Body of pancreas (tissue), 4 donors: ENCODE results near the gene MAGOHB. TPM values are rescaled to one million over a fixed set of nuclear protein-coding genes. Genes with fewer than 3 reads are reported as not detected.

Experiments
- ATAC-seq: fragments of 150-250 bp; one replicate; pipeline ENCODE4 v1.9.1; 2016
- DNase-seq, 4 donors: peaks; one replicate each; pipeline ENCODE4 v3.0.0-alpha.2; 2019
- H3K27ac ChIP-seq, 4 donors: fragments of 200-600 bp; sonication (generic); 1 replicate in 3 of 4; 2 replicates in 1 of 4; pipeline versions ENCODE4 v1.5.1 to v1.6.1; 2016 to 2019; ENCODE audit warnings: mild to moderate bottlenecking in 1 of 4, mixed read lengths in 1 of 4, moderate library complexity in 1 of 4
- H3K27me3 ChIP-seq, 2 donors: fragments of 200-600 bp; sonication (generic); one replicate each; pipeline ENCODE4 v1.6.0; 2016; ENCODE audit warnings: mild to moderate bottlenecking in 1 of 2
- H3K36me3 ChIP-seq, 2 donors: fragments of 200-600 bp; sonication (generic); replicated peaks in 1 of 2; 2 replicates each; pipeline ENCODE4 v1.5.1; 2016; ENCODE audit warnings: low read depth in 2 of 2; ENCODE audit not compliant: insufficient read depth in 1 of 2
- H3K4me1 ChIP-seq: fragments of 200-600 bp; sonication (generic); one replicate; pipeline ENCODE4 v1.6.0; 2016
- H3K4me3 ChIP-seq, 2 donors: fragments of 200-600 bp; sonication (generic); 1 replicate in 1 of 2; 2 replicates in 1 of 2; pipeline ENCODE4 v1.5.1; 2016 to 2019
- H3K9me3 ChIP-seq, 3 donors: fragments of 200-600 bp; sonication (generic); 1 replicate in 2 of 3; 2 replicates in 1 of 3; pipeline ENCODE4 v1.5.1; 2016
- POLR2A ChIP-seq, 3 donors: fragments of 450-650 bp; IDR thresholded peaks; one replicate each; pipeline ENCODE4 v1.6.1; 2016; ENCODE audit warnings: antibody characterized with exemption in 3 of 3, mild to moderate bottlenecking in 2 of 3
- WGBS, 2 donors: methylation state at CpG; one replicate each; pipeline ENCODE4 v1.1.5; 2017; 5-methylcytosine and 5-hydroxymethylcytosine counted together
- intact Hi-C: fragments of 100-400 bp; cut with DNase I; formaldehyde crosslinking; loops from one replicate; pipeline ENCODE4 v1.15.1; 2023
- total RNA-seq, 2 donors: library from RNA; depleted of rRNA; stranded (reverse); fragments of >200 nt; gene quantifications; one replicate each; pipeline ENCODE4 v1.1.0, GENCODE V29; 2016
- TF ChIP-seq, protein P1 (sequence below), 7 experiments: fragments of 450-650 bp in 4 of 7; fragments of 200-600 bp in 3 of 7; sonication (generic) in 3 of 7; IDR thresholded peaks; one replicate each; pipeline ENCODE4 v1.5.1; 2016 to 2019; ENCODE audit warnings: antibody characterized with exemption in 7 of 7

Gene MAGOHB
- total RNA-seq, 2 donors from 2014 or later: 16.9 to 17.5 TPM

DNA sequence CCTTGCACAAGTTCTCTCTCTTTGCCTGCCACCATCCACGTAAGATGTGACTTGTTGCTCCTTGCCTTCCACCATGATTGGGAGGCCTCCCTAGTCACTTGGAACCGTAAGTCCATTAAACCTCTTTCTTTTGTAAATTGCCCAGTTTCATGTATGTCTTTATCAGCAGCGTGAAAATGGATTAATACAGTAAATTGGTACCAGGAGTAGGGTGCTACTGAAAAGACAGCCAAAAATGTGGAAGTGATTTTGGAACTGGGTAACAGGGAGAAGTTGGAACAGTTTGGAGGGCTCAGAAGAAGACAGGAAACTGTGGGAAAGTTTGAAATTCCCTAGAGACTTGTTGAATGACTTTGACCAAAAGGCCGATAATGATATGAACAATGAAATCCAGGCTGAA lies 32.5 kb upstream of the MAGOHB start:
- H3K9me3 ChIP-seq: no peaks in the 10 kb centered on the region
- no peaks in the 10 kb centered on the region for H3K4me1 ChIP-seq
- no peak overlapping the region for H3K4me3 ChIP-seq
- DNase-seq (no peak), ATAC-seq (no peak)
- intact Hi-C loops: no loop called here
- H3K36me3 ChIP-seq: no peaks in the 10 kb centered on the region
- no peaks in the 10 kb centered on the region for H3K27me3 ChIP-seq
- 36 to 46% methylated on average over 4 of the region's 4 CpGs for WGBS, 2 donors
- H3K27ac ChIP-seq: no peak overlapping the region
- TF ChIP-seq, protein P1, sequence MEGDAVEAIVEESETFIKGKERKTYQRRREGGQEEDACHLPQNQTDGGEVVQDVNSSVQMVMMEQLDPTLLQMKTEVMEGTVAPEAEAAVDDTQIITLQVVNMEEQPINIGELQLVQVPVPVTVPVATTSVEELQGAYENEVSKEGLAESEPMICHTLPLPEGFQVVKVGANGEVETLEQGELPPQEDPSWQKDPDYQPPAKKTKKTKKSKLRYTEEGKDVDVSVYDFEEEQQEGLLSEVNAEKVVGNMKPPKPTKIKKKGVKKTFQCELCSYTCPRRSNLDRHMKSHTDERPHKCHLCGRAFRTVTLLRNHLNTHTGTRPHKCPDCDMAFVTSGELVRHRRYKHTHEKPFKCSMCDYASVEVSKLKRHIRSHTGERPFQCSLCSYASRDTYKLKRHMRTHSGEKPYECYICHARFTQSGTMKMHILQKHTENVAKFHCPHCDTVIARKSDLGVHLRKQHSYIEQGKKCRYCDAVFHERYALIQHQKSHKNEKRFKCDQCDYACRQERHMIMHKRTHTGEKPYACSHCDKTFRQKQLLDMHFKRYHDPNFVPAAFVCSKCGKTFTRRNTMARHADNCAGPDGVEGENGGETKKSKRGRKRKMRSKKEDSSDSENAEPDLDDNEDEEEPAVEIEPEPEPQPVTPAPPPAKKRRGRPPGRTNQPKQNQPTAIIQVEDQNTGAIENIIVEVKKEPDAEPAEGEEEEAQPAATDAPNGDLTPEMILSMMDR (IDR thresholded peaks at IDR 0.05): no peak
- no peak for TF ChIP-seq POLR2A (IDR thresholded peaks at IDR 0.05)

DNA sequence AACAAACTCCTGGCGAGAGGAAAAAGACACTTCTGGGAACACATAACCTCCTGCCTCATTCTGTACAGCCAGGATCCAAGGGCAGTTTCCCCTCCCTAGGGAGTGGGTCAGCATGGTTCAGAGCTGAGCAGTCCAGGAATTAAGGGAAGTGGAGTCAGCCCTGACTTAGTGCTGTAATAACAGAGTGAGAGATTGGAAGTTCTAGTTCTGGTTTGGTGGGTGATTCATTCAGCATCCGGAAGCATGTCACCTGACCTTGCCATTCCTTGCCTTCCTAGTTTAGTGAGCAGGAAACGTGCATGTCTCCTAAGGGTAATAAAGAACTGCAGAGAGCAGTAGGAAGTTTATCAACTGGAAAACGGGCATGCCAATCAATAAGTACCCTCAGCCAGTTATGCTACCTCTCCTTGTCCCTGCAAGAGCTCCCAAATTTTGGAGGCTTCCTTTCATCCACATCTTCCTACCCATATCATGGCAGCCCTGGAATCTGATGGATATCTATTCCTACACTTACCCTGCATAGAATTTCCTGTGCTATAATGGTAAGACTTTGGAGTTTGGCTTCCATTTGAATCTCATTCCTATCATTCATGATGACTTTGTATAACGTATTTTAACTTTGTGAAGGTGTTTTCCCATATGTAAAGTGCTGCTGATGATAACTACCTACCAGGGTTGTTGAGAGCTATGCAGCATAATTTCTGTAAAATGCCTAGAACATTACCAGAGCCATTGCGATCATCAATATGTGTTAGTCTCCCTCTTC lies 28.5 kb upstream of the MAGOHB start:
- 53 to 60% methylated on average over 6 of the region's 6 CpGs for WGBS, 2 donors
- Histone ChIP-seq H3K4me1 (no peaks in the 10 kb centered on the region), H3K9me3 (no peaks in the 10 kb centered on the region), H3K4me3 (no peak overlapping the region), H3K27ac (no peak overlapping the region), H3K27me3 (no peaks in the 10 kb centered on the region), H3K36me3 (no peaks in the 10 kb centered on the region)
- ATAC-seq (no peak), DNase-seq (no peak)
- intact Hi-C loops: no loop called here
- TF ChIP-seq POLR2A (IDR thresholded peaks at IDR 0.05): no peak
- TF ChIP-seq, protein P1 (IDR thresholded peaks at IDR 0.05): no peak

DNA sequence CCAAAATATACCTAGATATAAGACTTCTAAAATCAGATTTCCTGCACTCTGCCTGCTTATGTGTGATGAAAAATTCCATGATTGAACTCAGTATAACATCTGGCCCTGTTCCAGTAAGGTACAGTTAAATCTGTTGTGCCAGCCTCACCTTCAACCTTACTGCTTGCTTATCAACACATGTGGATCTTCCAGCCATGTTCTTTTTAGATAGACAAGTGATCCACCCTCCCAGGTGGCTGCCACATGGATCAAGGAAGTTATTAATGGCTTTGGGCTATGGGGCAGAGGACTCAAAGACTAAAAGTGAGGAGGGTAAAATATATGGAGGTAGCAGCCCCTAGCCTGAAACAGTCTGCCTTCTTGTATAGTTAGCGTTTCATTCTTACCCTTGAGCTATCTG lies 25.3 kb upstream of the MAGOHB start:
- Histone ChIP-seq H3K36me3 (no peaks in the 10 kb centered on the region), H3K27me3 (no peaks in the 10 kb centered on the region), H3K27ac (no peak overlapping the region), H3K4me1 (no peaks in the 10 kb centered on the region), H3K9me3 (no peaks in the 10 kb centered on the region), H3K4me3 (no peak overlapping the region)
- ATAC-seq: no peak
- TF ChIP-seq, protein P1 (IDR thresholded peaks at IDR 0.05): no peak
- TF ChIP-seq POLR2A (IDR thresholded peaks at IDR 0.05): no peak
- intact Hi-C loops: no loop called here
- WGBS, 2 donors: 88 to 100% methylated on average over 1 of the region's 1 CpG
- no peak for DNase-seq

DNA sequence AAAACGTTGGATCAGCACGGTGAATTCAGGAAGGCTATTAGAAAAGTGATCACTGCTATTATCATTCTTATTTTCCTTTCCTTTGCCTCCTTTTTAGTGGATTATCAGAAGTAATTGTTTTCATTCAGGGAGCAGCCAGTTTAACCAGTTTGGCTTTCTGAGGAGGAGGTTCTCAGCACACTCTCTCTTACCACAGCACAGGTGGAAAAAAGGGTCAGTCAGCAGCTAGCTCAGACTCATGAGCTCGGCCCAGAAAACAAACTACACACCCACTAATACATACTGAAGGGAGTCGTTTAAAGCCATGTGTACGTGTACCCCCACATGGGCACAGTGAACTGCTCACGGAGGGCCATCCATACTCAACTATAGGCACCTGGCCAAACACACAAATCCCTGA lies 23.2 kb upstream of the MAGOHB start:
- H3K4me1 ChIP-seq: no peaks in the 10 kb centered on the region
- TF ChIP-seq, protein P1 (IDR thresholded peaks at IDR 0.05): no peak
- no peak for TF ChIP-seq POLR2A (IDR thresholded peaks at IDR 0.05)
- no peaks in the 10 kb centered on the region for H3K9me3 ChIP-seq
- H3K27ac ChIP-seq: no peak overlapping the region
- WGBS, 2 donors: 40 to 42% methylated on average over 6 of the region's 6 CpGs
- DNase-seq (no peak), ATAC-seq (no peak)
- H3K4me3 ChIP-seq: no peak overlapping the region
- H3K36me3 ChIP-seq: no peaks in the 10 kb centered on the region
- intact Hi-C loops: no loop called here
- H3K27me3 ChIP-seq: no peaks in the 10 kb centered on the region

DNA sequence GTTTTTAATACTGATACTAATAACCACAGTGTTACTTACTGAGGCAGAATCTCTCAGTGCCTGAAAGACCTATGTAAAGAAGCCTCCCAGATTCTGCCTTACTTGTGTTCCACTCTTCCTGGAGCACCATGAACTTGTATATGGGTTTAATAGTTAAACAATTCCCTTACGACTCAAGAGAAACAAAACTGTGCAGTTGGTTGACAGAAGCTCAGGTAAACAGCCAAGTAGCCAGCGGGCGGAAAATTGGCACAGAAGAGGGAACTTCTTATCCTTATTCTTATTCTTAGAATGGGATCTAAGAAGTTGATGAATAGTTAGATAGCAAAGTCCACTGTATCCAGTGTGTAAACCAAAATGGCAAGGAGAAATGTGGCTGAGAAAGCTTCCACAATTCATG lies 22.7 kb upstream of the MAGOHB start:
- H3K9me3 ChIP-seq: no peaks in the 10 kb centered on the region
- no peaks in the 10 kb centered on the region for H3K27me3 ChIP-seq
- 25 to 36% methylated on average over 3 of the region's 3 CpGs for WGBS, 2 donors
- ATAC-seq (no peak), DNase-seq (no peak)
- H3K4me3 ChIP-seq: no peak overlapping the region
- intact Hi-C loops: no loop called here
- TF ChIP-seq POLR2A (IDR thresholded peaks at IDR 0.05): no peak
- TF ChIP-seq, protein P1 (IDR thresholded peaks at IDR 0.05): no peak
- H3K27ac ChIP-seq: no peak overlapping the region
- no peaks in the 10 kb centered on the region for H3K36me3 ChIP-seq
- H3K4me1 ChIP-seq: no peaks in the 10 kb centered on the region
